ENCODE measurements around the gene ST3GAL5. TPM values are rescaled to one million over a fixed set of nuclear protein-coding genes. Genes with fewer than 3 reads are reported as not detected.

Gene ST3GAL5
- 30.4 and 30.8 TPM in 2 replicates for total RNA-seq

GRCh38 chr2:85888684-85889626 is at the start of gene ST3GAL5:
ST3GAL5 (minus strand) TSS chr2:85888990; CDS start chr2:85888905, 85 bp downstream.
- intact Hi-C loops (cut with micrococcal nuclease) = loop anchor here (1.0 to 10.0 kb wide), 4 partner anchors 36 to 147 kb away; no protein-coding TSS in a partner anchor

- intact Hi-C loops (cut with micrococcal nuclease) = no loop called here
These were observed 49.7 kb upstream of the ST3GAL5 start for GRCh38 chr2:85938456-85938855.

GRCh38 chr2:85937069-85937439 is 48.3 kb upstream of the ST3GAL5 start:
- intact Hi-C loops (cut with micrococcal nuclease) = no loop called here

GRCh38 chr2:85936421-85937068 is 47.8 kb upstream of the ST3GAL5 start:
- intact Hi-C loops (cut with micrococcal nuclease) = no loop called here

- intact Hi-C loops (cut with micrococcal nuclease) = no loop called here
These were observed 47.0 kb upstream of the ST3GAL5 start for GRCh38 chr2:85935746-85936208.

- intact Hi-C loops (cut with micrococcal nuclease) = no loop called here
These were observed 46.5 kb upstream of the ST3GAL5 start for GRCh38 chr2:85935170-85935745.

- intact Hi-C loops (cut with micrococcal nuclease) = loop anchor here (5.0 kb wide), 1 partner anchor 103 kb away; no protein-coding TSS in a partner anchor
These were observed 45.2 kb upstream of the ST3GAL5 start for GRCh38 chr2:85933753-85934594.

GRCh38 chr2:85931151-85931550 is 42.4 kb upstream of the ST3GAL5 start:
- intact Hi-C loops (cut with micrococcal nuclease) = loop anchor here (5.0 kb wide), 1 partner anchor 106 kb away; no protein-coding TSS in a partner anchor

GRCh38 chr2:85930129-85931124 is 41.6 kb upstream of the ST3GAL5 start:
- intact Hi-C loops (cut with micrococcal nuclease) = loop anchor here (5.0 kb wide), 1 partner anchor 107 kb away; no protein-coding TSS in a partner anchor

GRCh38 chr2:85929096-85930050 is 40.6 kb upstream of the ST3GAL5 start:
- intact Hi-C loops (cut with micrococcal nuclease) = loop anchor here (5.0 kb wide), 1 partner anchor 108 kb away; no protein-coding TSS in a partner anchor

GRCh38 chr2:85926931-85927661 is 38.3 kb upstream of the ST3GAL5 start:
- intact Hi-C loops (cut with micrococcal nuclease) = no loop called here

- intact Hi-C loops (cut with micrococcal nuclease) = no loop called here
These were observed 37.7 kb upstream of the ST3GAL5 start for GRCh38 chr2:85926526-85926925.

- intact Hi-C loops (cut with micrococcal nuclease) = no loop called here
These were observed 36.5 kb upstream of the ST3GAL5 start for GRCh38 chr2:85925216-85925671.

GRCh38 chr2:85924522-85924921 is 35.7 kb upstream of the ST3GAL5 start:
- intact Hi-C loops (cut with micrococcal nuclease) = no loop called here

- intact Hi-C loops (cut with micrococcal nuclease) = no loop called here
These were observed 33.4 kb upstream of the ST3GAL5 start for GRCh38 chr2:85922199-85922598.

GRCh38 chr2:85921659-85922058 is 32.9 kb upstream of the ST3GAL5 start:
- intact Hi-C loops (cut with micrococcal nuclease) = no loop called here

- intact Hi-C loops (cut with micrococcal nuclease) = no loop called here
These were observed 32.2 kb upstream of the ST3GAL5 start for GRCh38 chr2:85920810-85921545.

All from T-helper 2 cell treated with Interferon-gamma antibody and Interleukin-4, amounts not matched to agents 100 ng/mL and 5 ng/mL, for 36 hours (primary cell).